Measurements from ENCODE around the gene MCF2L2. TPM values are rescaled to one million over a fixed set of nuclear protein-coding genes. Genes with fewer than 3 reads are reported as not detected.

The MCF2L2 gene
- total and polyA plus RNA-seq, 2 of the 13 experiments (the other 11 are each of a cell fraction or from before 2014, with no cell fraction given) = not detected

DNA sequence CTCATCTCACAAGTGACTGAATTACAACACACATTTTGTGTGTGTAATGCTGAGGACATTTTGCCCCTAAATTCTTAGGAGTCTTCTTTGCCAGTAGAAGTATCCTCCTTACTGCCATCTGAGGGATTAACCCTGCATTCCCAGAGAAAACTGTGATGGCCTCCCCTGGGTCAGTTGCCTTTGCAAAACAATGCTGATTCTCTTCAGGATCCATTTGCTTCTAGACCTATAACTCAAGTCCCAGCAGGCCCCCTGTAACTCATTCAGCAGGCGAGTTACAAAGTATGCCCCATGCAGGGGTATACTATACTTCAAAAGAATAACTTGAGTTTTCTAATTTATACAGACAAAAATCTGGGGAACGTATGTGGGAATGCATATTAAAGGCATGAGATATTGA is 6.6 kb upstream of the MCF2L2 start:
- no peak overlapping the region for H3K4me2 ChIP-seq (ENCODE audit: low read depth, low read length)
- FAIRE-seq (no peak), ATAC-seq (no peak), DNase-seq (ENCODE audit: low spot score) (no peak)
- H3K36me3 ChIP-seq (replicated peaks in 1 of 2; ENCODE audit: control insufficient read depth in 1 of 2, insufficient read depth in 2 of 2, low read length in 2 of 2) = no peaks in the 10 kb centered on the region
- H3K4me1 ChIP-seq (ENCODE audit: insufficient read depth, low read length) = no peaks in the 10 kb centered on the region
- in situ Hi-C loops (cut with HindIII; ENCODE audit: extremely low pct_ligation_motif_present, low pct_unique_long_range_greater_than_20kb) = no loop called here
- WGBS (ENCODE audit: low lambda C conversion rate) = 34% methylated on average over 2 of the region's 2 CpGs
- CTCF ChIA-PET (ENCODE audit: low intra/inter-chr PET ratio, low total read pairs) = no interaction called here
- no peaks in the 10 kb centered on the region for H3K79me2 ChIP-seq (ENCODE audit: insufficient read depth, low read length)
- POLR2A ChIA-PET = no interaction called here
- H3K27me3 ChIP-seq (ENCODE audit: control insufficient read depth in 1 of 2, insufficient read depth in 2 of 2, low read length in 2 of 2) = peaks cover 0 to 21% of the 10 kb centered on the region in 2 experiments; a peak in 2 of 5 replicates
- no TSS peak for BruUV-seq (replicated peaks)
- no peak overlapping the region for H3K9ac ChIP-seq (ENCODE audit: insufficient read depth, low read depth, low read length)
- H3K4me3 ChIP-seq (replicated peaks in 1 of 3; ENCODE audit: insufficient read depth in 1 of 3, low read depth in 2 of 3, low read length in 3 of 3) = no peak overlapping the region
- H4K20me1 ChIP-seq (ENCODE audit: insufficient read depth, low read length) = no peaks in the 10 kb centered on the region
- H3K27ac ChIP-seq (ENCODE audit: extremely low read length, insufficient read depth, low read length) = no peak overlapping the region
- TF ChIP-seq PAX8 (CRISPR knock-in tag; IDR thresholded peaks at IDR 0.05; ENCODE audit: borderline replicate concordance) (no peak), GTF3A (CRISPR knock-in tag; conservative IDR thresholded peaks at IDR 0.05) (no peak), ZBTB7B (CRISPR knock-in tag; IDR thresholded peaks at IDR 0.05) (no peak), SIN3A (IDR thresholded peaks at IDR 0.05; ENCODE audit: borderline replicate concordance, low read depth, low read length) (no peak), KLF6 (CRISPR knock-in tag; IDR thresholded peaks at IDR 0.05) (no peak)
- TF ChIP-seq, protein P1, sequence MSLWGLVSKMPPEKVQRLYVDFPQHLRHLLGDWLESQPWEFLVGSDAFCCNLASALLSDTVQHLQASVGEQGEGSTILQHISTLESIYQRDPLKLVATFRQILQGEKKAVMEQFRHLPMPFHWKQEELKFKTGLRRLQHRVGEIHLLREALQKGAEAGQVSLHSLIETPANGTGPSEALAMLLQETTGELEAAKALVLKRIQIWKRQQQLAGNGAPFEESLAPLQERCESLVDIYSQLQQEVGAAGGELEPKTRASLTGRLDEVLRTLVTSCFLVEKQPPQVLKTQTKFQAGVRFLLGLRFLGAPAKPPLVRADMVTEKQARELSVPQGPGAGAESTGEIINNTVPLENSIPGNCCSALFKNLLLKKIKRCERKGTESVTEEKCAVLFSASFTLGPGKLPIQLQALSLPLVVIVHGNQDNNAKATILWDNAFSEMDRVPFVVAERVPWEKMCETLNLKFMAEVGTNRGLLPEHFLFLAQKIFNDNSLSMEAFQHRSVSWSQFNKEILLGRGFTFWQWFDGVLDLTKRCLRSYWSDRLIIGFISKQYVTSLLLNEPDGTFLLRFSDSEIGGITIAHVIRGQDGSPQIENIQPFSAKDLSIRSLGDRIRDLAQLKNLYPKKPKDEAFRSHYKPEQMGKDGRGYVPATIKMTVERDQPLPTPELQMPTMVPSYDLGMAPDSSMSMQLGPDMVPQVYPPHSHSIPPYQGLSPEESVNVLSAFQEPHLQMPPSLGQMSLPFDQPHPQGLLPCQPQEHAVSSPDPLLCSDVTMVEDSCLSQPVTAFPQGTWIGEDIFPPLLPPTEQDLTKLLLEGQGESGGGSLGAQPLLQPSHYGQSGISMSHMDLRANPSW (CRISPR knock-in tag; IDR thresholded peaks at IDR 0.05; ENCODE audit: borderline replicate concordance) = no peak
- H2AFZ ChIP-seq (ENCODE audit: low read length) = no peak overlapping the region
- intact Hi-C loops (cut with micrococcal nuclease; ENCODE audit: unreplicated experiment) = no loop called here
- no peaks in the 10 kb centered on the region for H3K9me3 ChIP-seq (ENCODE audit: low read length)

DNA sequence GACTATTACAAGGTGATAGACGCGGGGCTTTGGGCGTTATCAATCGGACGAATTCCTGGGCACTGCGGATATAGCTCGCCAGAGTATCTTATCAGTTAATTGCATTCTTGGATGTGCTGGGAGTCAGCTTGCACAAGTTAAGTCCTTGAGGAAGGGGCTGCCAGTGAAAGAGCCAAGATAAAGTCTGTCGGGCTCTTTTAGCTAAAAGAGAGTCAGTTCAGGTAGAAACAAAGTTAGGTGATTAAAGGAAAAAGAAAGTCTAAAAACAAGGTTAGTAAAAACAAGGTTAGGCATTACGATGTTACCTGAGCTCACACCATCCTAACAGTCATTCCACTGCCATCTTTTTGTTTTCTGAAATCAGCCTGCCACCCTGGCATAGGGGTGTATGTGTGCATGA is 6.1 kb upstream of the MCF2L2 start:
- H3K9ac ChIP-seq (ENCODE audit: insufficient read depth, low read depth, low read length) = no peak overlapping the region
- BruUV-seq (replicated peaks) = no TSS peak
- H3K27ac ChIP-seq (ENCODE audit: extremely low read length, insufficient read depth, low read length) = no peak overlapping the region
- no peaks in the 10 kb centered on the region for H3K9me3 ChIP-seq (ENCODE audit: low read length)
- in situ Hi-C loops (cut with HindIII; ENCODE audit: extremely low pct_ligation_motif_present, low pct_unique_long_range_greater_than_20kb) (no loop called here), intact Hi-C loops (cut with micrococcal nuclease; ENCODE audit: unreplicated experiment) (no loop called here)
- no peaks in the 10 kb centered on the region for H3K4me1 ChIP-seq (ENCODE audit: insufficient read depth, low read length)
- no peaks in the 10 kb centered on the region for H3K36me3 ChIP-seq (replicated peaks in 1 of 2; ENCODE audit: control insufficient read depth in 1 of 2, insufficient read depth in 2 of 2, low read length in 2 of 2)
- H4K20me1 ChIP-seq (ENCODE audit: insufficient read depth, low read length) = no peaks in the 10 kb centered on the region
- POLR2A ChIA-PET = no interaction called here
- H3K4me2 ChIP-seq (ENCODE audit: low read depth, low read length) = no peak overlapping the region
- no peak for DNase-seq (ENCODE audit: low spot score)
- H3K4me3 ChIP-seq (replicated peaks in 1 of 3; ENCODE audit: insufficient read depth in 1 of 3, low read depth in 2 of 3, low read length in 3 of 3) = no peak overlapping the region
- peaks cover 1 to 25% of the 10 kb centered on the region in 2 experiments; a peak in 2 of 5 replicates for H3K27me3 ChIP-seq (ENCODE audit: control insufficient read depth in 1 of 2, insufficient read depth in 2 of 2, low read length in 2 of 2)
- WGBS (ENCODE audit: low lambda C conversion rate) = 7% methylated on average over 9 of the region's 9 CpGs
- no peak for FAIRE-seq
- CTCF ChIA-PET (ENCODE audit: low intra/inter-chr PET ratio, low total read pairs) = no interaction called here
- no peaks in the 10 kb centered on the region for H3K79me2 ChIP-seq (ENCODE audit: insufficient read depth, low read length)
- no peak for ATAC-seq
- no peak overlapping the region for H2AFZ ChIP-seq (ENCODE audit: low read length)
- TF ChIP-seq CBX2 (IDR thresholded peaks at IDR 0.05; ENCODE audit: low read depth, low read length) (no peak), CBX2 (CRISPR knock-in tag; IDR thresholded peaks at IDR 0.05; ENCODE audit: low read depth) (no peak), ZNF570 (CRISPR knock-in tag; IDR thresholded peaks at IDR 0.05; ENCODE audit: borderline replicate concordance) (no peak), ZNF569 (CRISPR knock-in tag; IDR thresholded peaks at IDR 0.05; ENCODE audit: borderline replicate concordance) (no peak), MAZ (IDR thresholded peaks at IDR 0.05; ENCODE audit: borderline replicate concordance, low read depth, low read length) (no peak), MAZ (CRISPR knock-in tag; IDR thresholded peaks at IDR 0.05; ENCODE audit: low read depth) (no peak)
- TF ChIP-seq, protein P2, sequence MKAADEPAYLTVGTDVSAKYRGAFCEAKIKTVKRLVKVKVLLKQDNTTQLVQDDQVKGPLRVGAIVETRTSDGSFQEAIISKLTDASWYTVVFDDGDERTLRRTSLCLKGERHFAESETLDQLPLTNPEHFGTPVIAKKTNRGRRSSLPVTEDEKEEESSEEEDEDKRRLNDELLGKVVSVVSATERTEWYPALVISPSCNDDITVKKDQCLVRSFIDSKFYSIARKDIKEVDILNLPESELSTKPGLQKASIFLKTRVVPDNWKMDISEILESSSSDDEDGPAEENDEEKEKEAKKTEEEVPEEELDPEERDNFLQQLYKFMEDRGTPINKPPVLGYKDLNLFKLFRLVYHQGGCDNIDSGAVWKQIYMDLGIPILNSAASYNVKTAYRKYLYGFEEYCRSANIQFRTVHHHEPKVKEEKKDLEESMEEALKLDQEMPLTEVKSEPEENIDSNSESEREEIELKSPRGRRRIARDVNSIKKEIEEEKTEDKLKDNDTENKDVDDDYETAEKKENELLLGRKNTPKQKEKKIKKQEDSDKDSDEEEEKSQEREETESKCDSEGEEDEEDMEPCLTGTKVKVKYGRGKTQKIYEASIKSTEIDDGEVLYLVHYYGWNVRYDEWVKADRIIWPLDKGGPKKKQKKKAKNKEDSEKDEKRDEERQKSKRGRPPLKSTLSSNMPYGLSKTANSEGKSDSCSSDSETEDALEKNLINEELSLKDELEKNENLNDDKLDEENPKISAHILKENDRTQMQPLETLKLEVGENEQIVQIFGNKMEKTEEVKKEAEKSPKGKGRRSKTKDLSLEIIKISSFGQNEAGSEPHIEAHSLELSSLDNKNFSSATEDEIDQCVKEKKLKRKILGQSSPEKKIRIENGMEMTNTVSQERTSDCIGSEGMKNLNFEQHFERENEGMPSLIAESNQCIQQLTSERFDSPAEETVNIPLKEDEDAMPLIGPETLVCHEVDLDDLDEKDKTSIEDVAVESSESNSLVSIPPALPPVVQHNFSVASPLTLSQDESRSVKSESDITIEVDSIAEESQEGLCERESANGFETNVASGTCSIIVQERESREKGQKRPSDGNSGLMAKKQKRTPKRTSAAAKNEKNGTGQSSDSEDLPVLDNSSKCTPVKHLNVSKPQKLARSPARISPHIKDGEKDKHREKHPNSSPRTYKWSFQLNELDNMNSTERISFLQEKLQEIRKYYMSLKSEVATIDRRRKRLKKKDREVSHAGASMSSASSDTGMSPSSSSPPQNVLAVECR (CRISPR knock-in tag; IDR thresholded peaks at IDR 0.05; ENCODE audit: borderline replicate concordance) = no peak

Data from HepG2 (cell line).